Karpas-422 (cell line): ENCODE results near the gene DNAJC5. TPM values are rescaled to one million over a fixed set of nuclear protein-coding genes. Genes with fewer than 3 reads are reported as not detected.

Experiments
- DNase-seq: peaks from one replicate; pipeline ENCODE4 v3.0.0-alpha.2; 2015
- H2AFZ ChIP-seq: fragments of 200-600 bp; sonication (generic); 2 replicates; pipeline ENCODE4 v1.6.1; 2014; ENCODE audit warnings: antibody characterized with exemption, low read length, mixed read lengths
- H3K27ac ChIP-seq: fragments of 200-600 bp; sonication (generic); 2 replicates; pipeline ENCODE4 v1.5.1; 2014; ENCODE audit warnings: mild to moderate bottlenecking, low read length, moderate library complexity
- H3K27me3 ChIP-seq: fragments of 200-600 bp; sonication (generic); 2 replicates; pipeline ENCODE4 v1.6.1; 2014; ENCODE audit warnings: low read length, mixed read lengths
- H3K36me3 ChIP-seq: fragments of 200-600 bp; sonication (generic); 2 replicates; pipeline ENCODE4 v1.6.1; 2014; ENCODE audit warnings: low read length, mixed read lengths; ENCODE audit not compliant: insufficient read depth
- H3K4me1 ChIP-seq: fragments of 200-600 bp; sonication (generic); 2 replicates; pipeline ENCODE4 v1.6.1; 2014; ENCODE audit warnings: mild to moderate bottlenecking, low read length, mixed read lengths
- H3K4me2 ChIP-seq: fragments of 200-600 bp; sonication (generic); 2 replicates; pipeline ENCODE4 v1.6.1; 2014; ENCODE audit warnings: low read length, low read depth, mild to moderate bottlenecking; ENCODE audit not compliant: poor library complexity, severe bottlenecking
- H3K4me3 ChIP-seq: fragments of 200-600 bp; sonication (generic); 2 replicates; pipeline ENCODE4 v1.5.1; 2014; ENCODE audit warnings: mild to moderate bottlenecking, antibody characterized with exemption, low read length, mixed read lengths
- H3K79me2 ChIP-seq: fragments of 200-600 bp; sonication (generic); 2 replicates; pipeline ENCODE4 v1.6.1; 2014; ENCODE audit warnings: mild to moderate bottlenecking, low read length, mixed read lengths
- H3K9ac ChIP-seq: fragments of 200-600 bp; sonication (generic); 2 replicates; pipeline ENCODE4 v1.6.0; 2014; ENCODE audit warnings: low read length
- H3K9me2 ChIP-seq: fragments of 200-600 bp; sonication (generic), shearing (Covaris generic); replicated peaks from 2 replicates; pipeline ENCODE4 v1.6.0; 2014; ENCODE audit warnings: mild to moderate bottlenecking, low read length, moderate library complexity; ENCODE audit not compliant: insufficient read depth
- H3K9me3 ChIP-seq: fragments of 300-700, 200-600 bp; sonication (generic); 2 replicates; pipeline ENCODE4 v1.6.1; 2014; ENCODE audit warnings: low read length, mixed read lengths
- H4K20me1 ChIP-seq: fragments of 200-600 bp; sonication (generic); 2 replicates; pipeline ENCODE4 v1.6.1; 2014; ENCODE audit warnings: mild to moderate bottlenecking, antibody characterized with exemption, low read length, low read depth; ENCODE audit not compliant: insufficient read depth
- total RNA-seq: library from RNA; depleted of rRNA; stranded (reverse); fragments of >200 nt; shearing (Covaris generic); gene quantifications from 2 replicates; pipeline ENCODE4 v1.2.3, GENCODE V29; 2014; ENCODE audit warnings: low replicate concordance

The DNAJC5 gene
- total RNA-seq, 1 experiment from 2014 or later = 22.9 TPM

GRCh38 chr20:63945921-63946920 is 51.3 kb downstream of the DNAJC5 start:
- H3K4me2 ChIP-seq = no peak overlapping the region
- H3K27ac ChIP-seq = no peak overlapping the region
- no peaks in the 10 kb centered on the region for H3K27me3 ChIP-seq
- peaks cover 60% of the 10 kb centered on the region for H3K79me2 ChIP-seq
- H3K36me3 ChIP-seq = peaks cover 10% of the 10 kb centered on the region; the same call in 1 of the 2 replicates
- H3K9me3 ChIP-seq = no peaks in the 10 kb centered on the region
- H2AFZ ChIP-seq = no peak overlapping the region
- no peak overlapping the region for H3K4me3 ChIP-seq
- peaks cover 28% of the 10 kb centered on the region for H3K4me1 ChIP-seq
- H4K20me1 ChIP-seq = peaks cover 48% of the 10 kb centered on the region
- H3K9me2 ChIP-seq = no peaks in the 10 kb centered on the region
- no peak for DNase-seq
- H3K9ac ChIP-seq = no peak overlapping the region

- Histone ChIP-seq H3K27ac (no peak overlapping the region), H3K9me2 (no peaks in the 10 kb centered on the region), H3K4me2 (no peak overlapping the region), H2AFZ (no peak overlapping the region), H3K9me3 (no peaks in the 10 kb centered on the region), H3K4me3 (no peak overlapping the region), H3K79me2 (peaks cover 69% of the 10 kb centered on the region), H3K4me1 (peaks cover 37% of the 10 kb centered on the region), H3K36me3 (peaks cover 10% of the 10 kb centered on the region; the same call in 1 of the 2 replicates), H3K9ac (no peak overlapping the region), H4K20me1 (peaks cover 53% of the 10 kb centered on the region), H3K27me3 (no peaks in the 10 kb centered on the region)
- no peak for DNase-seq
Measured at GRCh38 chr20:63946986-63947637, 52.2 kb downstream of the DNAJC5 start.

- Histone ChIP-seq H4K20me1 (peaks cover 61% of the 10 kb centered on the region), H3K79me2 (peaks cover 76% of the 10 kb centered on the region), H3K36me3 (peaks cover 7% of the 10 kb centered on the region; the same call in 1 of the 2 replicates), H3K9ac (no peak overlapping the region), H3K27ac (no peak overlapping the region), H3K4me2 (no peak overlapping the region), H3K4me3 (no peak overlapping the region), H3K9me2 (no peaks in the 10 kb centered on the region), H3K9me3 (no peaks in the 10 kb centered on the region), H3K27me3 (no peaks in the 10 kb centered on the region), H3K4me1 (peaks cover 44% of the 10 kb centered on the region), H2AFZ (no peak overlapping the region)
- DNase-seq = no peak
Measured at GRCh38 chr20:63947638-63948456, 52.9 kb downstream of the DNAJC5 start.

GRCh38 chr20:63950701-63951397 is 55.9 kb downstream of the DNAJC5 start:
- Histone ChIP-seq H3K9ac (peak overlapping the region; percentile 43; the same call in 1 of the 2 replicates), H3K36me3 (peaks cover 6% of the 10 kb centered on the region; the same call in 1 of the 2 replicates), H3K9me3 (no peaks in the 10 kb centered on the region), H2AFZ (no peak overlapping the region), H3K4me3 (no peak overlapping the region), H4K20me1 (peaks cover 74% of the 10 kb centered on the region), H3K4me1 (peaks cover 62% of the 10 kb centered on the region), H3K27me3 (no peaks in the 10 kb centered on the region), H3K4me2 (peak overlapping the region; percentile 73), H3K9me2 (no peaks in the 10 kb centered on the region), H3K27ac (peak overlapping the region; percentile 81), H3K79me2 (peaks cover 94% of the 10 kb centered on the region)
- DNase-seq = no peak

- H2AFZ ChIP-seq = no peak overlapping the region
- DNase-seq = no peak
- H3K36me3 ChIP-seq = peaks cover 6% of the 10 kb centered on the region; the same call in 1 of the 2 replicates
- no peaks in the 10 kb centered on the region for H3K27me3 ChIP-seq
- peaks cover 74% of the 10 kb centered on the region for H4K20me1 ChIP-seq
- H3K9me2 ChIP-seq = no peaks in the 10 kb centered on the region
- H3K9me3 ChIP-seq = no peaks in the 10 kb centered on the region
- no peak overlapping the region for H3K4me3 ChIP-seq
- peak overlapping the region; percentile 81 for H3K27ac ChIP-seq
- peaks cover 89% of the 10 kb centered on the region for H3K79me2 ChIP-seq
- H3K4me1 ChIP-seq = peaks cover 63% of the 10 kb centered on the region
- peak overlapping the region; percentile 43; the same call in 1 of the 2 replicates for H3K9ac ChIP-seq
- peak overlapping the region; percentile 51 for H3K4me2 ChIP-seq
Measured at GRCh38 chr20:63951398-63952209, 56.7 kb downstream of the DNAJC5 start.

GRCh38 chr20:63952210-63952535 is 57.2 kb downstream of the DNAJC5 start:
- Histone ChIP-seq H3K27ac (peak overlapping the region; percentile 81), H3K9ac (peak overlapping the region; percentile 43; the same call in 1 of the 2 replicates), H3K4me1 (peaks cover 69% of the 10 kb centered on the region), H3K4me2 (peak overlapping the region; percentile 51), H3K27me3 (no peaks in the 10 kb centered on the region), H3K9me2 (no peaks in the 10 kb centered on the region), H4K20me1 (peaks cover 73% of the 10 kb centered on the region), H3K9me3 (no peaks in the 10 kb centered on the region), H2AFZ (no peak overlapping the region), H3K79me2 (peaks cover 84% of the 10 kb centered on the region), H3K36me3 (peaks cover 6% of the 10 kb centered on the region; the same call in 1 of the 2 replicates), H3K4me3 (no peak overlapping the region)
- DNase-seq = no peak

GRCh38 chr20:63952769-63953168 is 57.8 kb downstream of the DNAJC5 start:
- no peak overlapping the region for H3K9ac ChIP-seq
- DNase-seq = no peak
- peaks cover 78% of the 10 kb centered on the region for H3K79me2 ChIP-seq
- no peaks in the 10 kb centered on the region for H3K9me2 ChIP-seq
- no peaks in the 10 kb centered on the region for H3K9me3 ChIP-seq
- H3K27ac ChIP-seq = no peak overlapping the region
- H3K36me3 ChIP-seq = peaks cover 5% of the 10 kb centered on the region; the same call in 1 of the 2 replicates
- no peak overlapping the region for H3K4me2 ChIP-seq
- no peaks in the 10 kb centered on the region for H3K27me3 ChIP-seq
- H3K4me1 ChIP-seq = peaks cover 75% of the 10 kb centered on the region
- peaks cover 67% of the 10 kb centered on the region for H4K20me1 ChIP-seq
- H2AFZ ChIP-seq = no peak overlapping the region
- H3K4me3 ChIP-seq = no peak overlapping the region
